Stimulated activated CD8-positive, alpha-beta memory T cell treated with anti-CD3 and anti-CD28 coated beads, Interleukin-2, amount 100 ng/mL, for 48 hours (primary cell): ENCODE data around the gene GSTO1.

ENCODE experiments used
- DNase-seq, 2 donors: peaks; one replicate each; pipeline ENCODE4 v3.0.0-alpha.2; 2020; ENCODE audit warnings: low read depth in 2 of 2

Gene GSTO1

DNA sequence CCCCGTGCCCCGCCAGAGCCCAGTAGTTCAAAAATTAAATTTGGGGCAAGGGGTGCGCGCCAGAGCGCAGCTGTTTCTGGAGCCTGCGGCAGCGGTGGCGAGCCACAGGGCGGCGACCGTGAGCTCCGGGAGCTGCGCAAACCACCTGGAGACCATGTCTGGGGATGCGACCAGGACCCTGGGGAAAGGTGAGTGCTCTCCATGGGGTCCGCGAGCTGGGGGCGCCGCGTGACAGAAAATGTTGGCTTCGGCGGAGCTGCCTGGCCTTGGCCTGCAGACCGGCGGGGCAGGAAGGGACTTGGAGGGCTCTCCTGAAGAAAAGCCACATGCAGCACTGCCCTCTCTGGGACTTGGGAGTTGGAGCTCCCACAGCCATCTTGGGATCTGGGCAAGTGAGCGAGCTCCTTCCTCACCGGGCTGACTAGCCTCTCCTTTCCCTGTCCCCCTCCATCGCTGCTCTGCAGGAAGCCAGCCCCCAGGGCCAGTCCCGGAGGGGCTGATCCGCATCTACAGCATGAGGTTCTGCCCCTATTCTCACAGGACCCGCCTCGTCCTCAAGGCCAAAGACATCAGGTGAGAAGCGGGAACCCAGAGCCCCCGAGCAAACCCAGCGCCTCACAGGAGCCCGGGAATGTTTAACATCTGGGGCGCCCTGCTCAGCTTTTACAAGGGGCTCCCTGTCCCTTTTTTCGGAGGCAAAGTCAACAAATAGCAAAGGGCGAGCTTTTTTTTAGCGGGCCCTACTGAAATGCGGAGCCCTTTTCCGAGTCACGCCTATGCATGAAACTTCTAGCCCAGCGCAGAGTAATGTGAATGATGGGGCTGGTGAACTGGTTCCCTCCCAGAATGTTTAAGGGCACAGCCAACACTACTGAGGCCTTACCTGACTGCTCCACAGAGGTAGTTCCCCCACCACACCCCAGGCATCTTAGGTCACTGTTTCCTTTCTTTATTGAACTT, 20.4 kb downstream of the GSTO1 start:
- DNase-seq, result peak; percentile 30 to 34

- no peak for DNase-seq
Observed at GRCh38 chr10:104276192-104276591, 21.5 kb downstream of the GSTO1 start.

DNA sequence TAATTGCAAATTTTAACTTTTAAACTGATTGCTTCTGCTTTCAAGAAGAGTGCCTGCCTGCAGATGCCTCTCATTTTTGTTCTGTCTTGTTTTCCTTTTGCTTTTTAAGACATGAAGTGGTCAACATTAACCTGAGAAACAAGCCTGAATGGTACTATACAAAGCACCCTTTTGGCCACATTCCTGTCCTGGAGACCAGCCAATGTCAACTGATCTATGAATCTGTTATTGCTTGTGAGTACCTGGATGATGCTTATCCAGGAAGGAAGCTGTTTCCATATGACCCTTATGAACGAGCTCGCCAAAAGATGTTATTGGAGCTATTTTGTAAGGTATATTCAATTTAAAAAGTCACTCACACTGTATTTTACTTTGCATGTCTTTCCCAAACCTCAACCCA, 23.1 kb downstream of the GSTO1 start:
- no peak for DNase-seq

DNA sequence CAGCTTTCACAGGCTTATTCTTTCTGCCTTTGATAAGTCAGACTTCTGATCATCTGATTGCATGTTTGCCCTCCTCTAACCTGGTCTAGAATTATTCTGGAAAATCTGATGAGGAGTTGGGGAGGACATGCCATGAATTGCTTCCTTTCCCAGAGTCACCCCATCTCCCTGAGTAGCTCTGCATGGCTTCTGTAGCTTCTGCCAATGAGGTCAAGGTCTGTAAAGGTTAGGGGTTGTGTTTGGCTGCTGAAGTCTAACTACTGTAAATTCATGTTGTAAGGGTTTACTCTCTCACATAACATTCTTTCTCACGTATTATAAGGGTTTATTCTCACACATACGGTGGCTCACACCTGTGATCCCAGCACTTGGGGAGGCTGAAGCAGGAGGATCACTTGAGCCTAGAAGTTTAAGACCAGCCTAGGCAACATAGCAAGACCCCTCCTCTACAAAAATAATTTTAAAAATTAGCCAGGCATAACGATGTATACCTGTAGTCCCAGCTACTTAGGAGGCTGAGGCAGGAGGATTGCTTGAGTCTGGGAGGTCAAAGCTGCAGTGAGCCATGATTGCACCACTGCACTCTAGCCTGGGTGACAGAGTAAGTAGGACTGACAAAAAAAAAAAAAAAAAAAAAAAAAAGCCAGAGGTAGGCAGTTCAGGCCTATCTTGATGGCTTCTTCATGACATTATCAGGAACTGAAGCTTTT, 25.0 kb downstream of the GSTO1 start:
- DNase-seq, result no peak

GRCh38 chr10:104281694-104282093, 27.0 kb downstream of the GSTO1 start:
- DNase-seq, result no peak

- DNase-seq, result no peak
Observed at GRCh38 chr10:104284846-104285245, 30.2 kb downstream of the GSTO1 start.

DNA sequence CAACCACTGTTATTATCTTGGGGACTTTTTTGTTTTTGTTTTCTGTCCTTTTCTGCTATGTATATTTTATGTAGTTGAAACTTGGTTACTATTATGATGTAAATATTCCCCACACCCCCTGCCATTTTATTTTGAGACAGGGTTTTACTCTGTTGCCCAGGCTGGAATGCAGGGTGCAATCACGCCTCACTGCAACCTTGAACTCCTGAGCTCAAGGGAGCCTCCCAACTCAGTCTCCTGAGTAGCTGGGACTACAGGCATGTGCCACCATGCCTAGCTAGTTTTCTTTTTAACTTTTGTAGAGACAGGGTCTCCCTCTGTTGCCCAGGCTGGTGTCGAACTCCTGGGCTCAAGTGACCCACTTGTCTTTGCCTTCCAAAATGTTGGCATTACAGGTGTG, 32.2 kb downstream of the GSTO1 start:
- DNase-seq, result no peak

DNA sequence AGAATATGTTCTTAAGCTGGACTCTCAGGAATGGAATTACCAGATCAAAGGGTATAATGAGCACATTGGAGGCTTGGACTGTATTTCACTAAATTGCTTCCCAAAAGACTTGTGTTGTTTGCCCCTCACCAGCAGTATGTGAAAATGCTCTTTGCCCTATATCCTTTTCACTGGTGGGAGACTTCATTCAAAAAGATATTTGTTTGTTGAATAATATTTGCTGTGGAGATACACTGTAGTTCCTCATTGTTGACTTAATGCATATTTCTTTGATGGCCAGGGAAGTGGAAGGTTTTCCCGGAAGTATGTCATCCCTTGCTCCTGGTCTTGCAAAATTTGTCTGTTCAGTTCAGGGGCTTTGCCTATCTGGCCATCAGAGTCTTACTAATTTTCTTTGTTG, 33.7 kb downstream of the GSTO1 start:
- DNase-seq, result no peak

DNA sequence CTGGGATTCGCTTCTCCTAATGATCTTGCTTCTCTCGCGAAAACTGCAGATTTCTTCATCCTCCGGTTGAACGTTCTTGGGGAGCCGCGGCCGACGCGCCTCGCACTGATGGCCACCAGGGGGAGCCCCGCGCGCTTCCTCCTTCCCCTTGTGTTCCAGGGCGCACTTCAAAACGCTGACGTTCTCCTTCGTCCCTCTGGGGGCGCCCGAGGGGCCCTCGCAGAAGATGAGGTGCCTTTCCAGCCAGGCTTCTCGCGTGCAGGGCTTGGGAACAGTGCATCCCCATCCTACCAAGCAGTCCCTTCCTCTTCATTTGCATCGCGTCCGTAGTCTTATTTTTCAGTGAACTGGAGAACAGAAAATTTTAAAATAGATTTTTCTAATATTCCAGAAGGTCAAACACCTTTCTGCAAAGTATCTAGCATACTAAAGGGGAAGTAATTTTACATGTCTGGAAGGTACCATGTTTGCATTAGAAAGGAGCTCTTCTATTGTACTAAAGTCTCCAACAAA, 36.8 kb downstream of the GSTO1 start:
- DNase-seq, result peak; percentile 75 to 83

DNA sequence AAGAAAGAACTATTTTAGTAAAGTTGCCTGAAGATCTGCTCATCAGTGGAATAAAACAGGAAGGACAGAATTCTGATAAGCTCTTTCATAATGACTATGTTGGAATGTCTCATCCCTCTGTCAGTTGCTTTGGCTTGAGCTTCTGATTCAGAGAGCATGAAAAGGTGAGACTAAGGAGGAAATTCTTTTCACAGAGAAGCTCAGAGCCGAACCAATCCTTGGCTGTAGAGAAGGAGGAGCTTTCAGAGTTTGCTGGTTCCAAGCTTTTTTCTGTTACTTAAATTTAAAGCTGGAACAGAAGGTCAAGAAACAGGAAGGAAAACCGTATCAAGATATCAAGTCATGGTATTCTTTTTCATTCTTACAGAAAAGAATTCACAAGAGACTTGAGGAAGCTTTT, 38.3 kb downstream of the GSTO1 start:
- DNase-seq, result no peak

DNA sequence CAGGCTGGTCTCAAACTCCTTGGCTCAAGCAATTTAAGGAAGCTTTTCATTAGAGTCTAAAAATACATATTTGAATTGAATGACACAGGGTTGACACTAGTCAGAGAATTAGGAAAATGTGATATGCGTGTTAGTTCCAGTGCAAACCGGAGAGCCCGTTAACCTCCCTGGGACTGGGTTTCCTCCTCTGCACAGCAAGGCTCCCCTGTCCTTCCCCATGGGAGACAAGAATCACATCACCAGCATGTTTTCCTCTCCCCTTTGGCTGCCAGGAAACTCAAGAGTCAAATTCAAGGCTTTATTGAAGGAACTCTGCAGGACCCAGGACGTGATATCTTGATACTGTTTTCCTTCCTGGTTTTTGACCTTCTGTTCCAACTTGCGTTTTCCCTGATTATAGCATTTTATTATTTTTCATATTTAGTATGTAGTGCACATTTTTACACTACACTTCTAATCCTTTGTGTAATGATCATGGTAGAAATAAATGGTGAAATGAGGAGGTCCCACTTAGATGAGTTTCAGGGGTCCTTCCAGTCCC, 39.2 kb downstream of the GSTO1 start:
- no peak for DNase-seq

GRCh38 chr10:104296687-104297436, 42.2 kb downstream of the GSTO1 start:
- DNase-seq, result no peak

DNA sequence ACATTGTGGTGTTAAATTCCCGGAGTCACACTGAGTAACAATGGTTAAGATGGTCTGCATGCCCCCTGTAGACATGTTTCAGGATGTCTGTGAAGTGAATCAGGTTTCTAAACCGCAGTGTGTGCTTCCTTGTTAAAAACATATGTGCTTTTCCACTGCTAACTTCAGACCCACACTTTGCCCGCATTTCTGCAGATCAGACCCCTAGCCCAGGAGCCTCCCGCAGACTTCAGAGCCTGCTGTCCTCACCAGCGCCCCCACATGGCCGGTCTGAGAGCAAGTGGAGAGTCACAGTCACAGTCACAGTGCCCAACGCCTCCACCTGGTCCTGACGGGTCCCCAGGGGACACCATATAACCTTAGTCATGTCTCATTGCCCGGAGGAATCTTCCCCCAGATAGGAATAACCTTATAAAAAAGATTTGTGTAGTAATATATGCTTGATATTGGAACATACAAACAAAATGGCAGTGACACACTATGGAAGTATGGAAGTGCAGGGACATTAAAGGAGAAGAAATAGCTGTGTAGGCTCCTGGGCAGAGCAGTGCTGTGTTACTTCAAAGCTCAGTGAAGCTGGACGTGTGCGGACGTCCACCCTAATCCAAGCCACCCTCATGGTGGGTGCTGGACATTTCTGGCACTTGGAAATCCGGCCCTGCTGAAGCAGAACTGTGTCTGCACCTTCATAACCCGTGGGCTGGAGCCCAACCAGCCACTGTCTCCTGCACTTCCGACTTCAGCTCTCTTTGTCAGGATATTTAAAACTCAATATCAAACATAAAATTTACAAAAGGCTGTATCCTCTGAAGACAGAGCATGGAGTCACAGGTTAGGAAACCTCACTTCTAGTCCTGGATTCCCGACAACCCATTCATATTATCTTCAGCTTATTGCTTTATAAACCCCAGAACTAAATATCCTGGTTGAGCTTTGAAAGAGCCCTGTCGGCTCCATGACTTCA, 43.3 kb downstream of the GSTO1 start:
- DNase-seq, result peak in 1 of 2 donors; percentile 46

- no peak for DNase-seq
Observed at GRCh38 chr10:104299031-104299904, 44.6 kb downstream of the GSTO1 start.

DNA sequence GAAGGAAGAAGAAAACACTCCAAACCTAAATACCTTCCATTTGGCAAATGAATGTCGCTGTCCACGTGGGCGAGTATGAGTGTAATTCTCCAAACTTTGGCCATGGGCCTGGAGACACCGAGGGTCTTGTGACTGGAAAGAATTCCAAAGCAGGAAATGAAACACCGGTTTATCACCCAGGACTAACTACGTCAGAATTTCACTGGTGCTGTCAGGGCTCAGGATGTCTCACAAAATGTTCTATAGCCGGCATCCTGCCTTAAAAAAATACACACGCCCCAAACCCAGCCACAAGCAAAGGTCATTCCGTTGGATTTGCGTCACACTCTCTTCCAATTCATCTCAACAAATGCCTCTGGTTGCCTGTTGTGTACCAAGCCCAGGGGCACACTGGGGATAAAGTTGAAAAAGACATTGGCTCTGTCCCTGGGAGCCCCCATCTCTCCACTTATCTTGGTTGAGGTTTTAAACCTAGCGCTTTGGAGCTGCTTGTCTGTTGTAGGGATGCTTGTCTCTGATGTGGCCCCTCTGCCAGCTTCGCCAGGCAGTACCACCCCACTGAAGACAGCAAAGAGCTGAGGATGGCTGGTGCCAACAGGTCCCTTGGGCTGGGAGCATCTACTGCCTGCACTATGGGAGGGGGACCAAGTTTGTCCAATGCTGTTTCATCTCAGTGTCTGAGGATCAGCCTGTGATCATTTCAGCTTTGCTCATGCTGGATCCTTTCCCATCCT, 45.5 kb downstream of the GSTO1 start:
- no peak for DNase-seq

- no peak for DNase-seq
Observed at GRCh38 chr10:104300736-104301292, 46.1 kb downstream of the GSTO1 start.

- no peak for DNase-seq
Observed at GRCh38 chr10:104301907-104302690, 47.4 kb downstream of the GSTO1 start.
